HG02571 (cell line): ENCODE measurements around the gene HSD17B1.

Source experiments
- ATAC-seq: cut with Tn5 transposase; IDR thresholded peaks from one replicate; pipeline ENCODE4 v1.9.1; 2021; ENCODE audit warnings: mild to moderate bottlenecking, moderate library complexity; ENCODE audit not compliant: unreplicated experiment

The HSD17B1 gene

GRCh38 chr17:42596386-42596785, 43.7 kb downstream of the HSD17B1 start:
- ATAC-seq = no peak

GRCh38 chr17:42598905-42599304, 46.2 kb downstream of the HSD17B1 start:
- ATAC-seq = no peak

- ATAC-seq = no peak
These were observed 50.6 kb downstream of the HSD17B1 start for GRCh38 chr17:42603318-42603717.
